Left hindlimb (tissue), 1 donor: Measurements from ENCODE around the gene FAM47E.

ENCODE experiments used
- DNase-seq: peaks from one replicate; pipeline ENCODE4 v3.0.0-alpha.2; 2018

FAM47E gene, protein sequence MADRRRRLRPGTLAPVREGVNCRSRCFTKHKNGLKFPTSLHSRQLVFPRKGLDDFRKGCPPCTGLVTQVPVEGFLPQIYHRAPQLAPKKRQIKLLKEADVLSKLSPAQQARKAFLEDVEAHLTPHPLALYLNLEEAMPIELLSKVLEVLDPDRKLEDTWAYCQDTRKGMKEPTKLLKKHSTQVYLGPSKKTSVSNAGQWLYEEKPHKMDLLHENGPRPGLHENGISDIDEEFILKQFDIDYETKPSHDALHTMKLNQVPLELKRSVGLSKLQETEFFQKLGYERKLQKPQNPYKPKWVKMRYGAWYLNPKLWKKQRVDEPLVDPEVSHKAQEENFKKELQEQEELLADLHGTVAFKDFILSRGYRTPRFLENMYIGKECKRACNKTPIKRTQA

GRCh38 chr4:76251441-76252270 lies at the start of gene FAM47E:
Gene FAM47E (plus strand): TSS chr4:76251721. CDS start chr4:76251747, 26 bp downstream.
- DNase-seq = peak; percentile 73

DNA sequence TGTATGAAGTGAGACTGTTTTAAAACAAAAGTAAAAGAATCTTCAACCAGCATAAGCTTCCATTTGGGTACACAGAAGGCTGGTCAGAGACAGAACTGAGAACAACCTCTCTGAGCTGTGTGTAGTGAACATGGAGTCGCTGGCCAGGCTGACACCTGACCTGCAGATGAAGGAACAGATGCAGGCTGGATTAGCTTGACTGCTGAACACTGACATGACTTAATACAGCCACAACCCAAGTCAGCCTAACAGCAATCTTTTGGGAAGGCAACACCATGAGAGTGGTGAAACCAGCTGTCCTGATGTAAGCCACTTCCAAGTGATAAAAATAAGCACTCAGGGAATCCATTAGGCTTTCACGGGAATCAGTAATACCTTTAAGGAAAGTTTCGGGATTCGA lies 48.0 kb upstream of the FAM47E start:
- no peak for DNase-seq

DNA sequence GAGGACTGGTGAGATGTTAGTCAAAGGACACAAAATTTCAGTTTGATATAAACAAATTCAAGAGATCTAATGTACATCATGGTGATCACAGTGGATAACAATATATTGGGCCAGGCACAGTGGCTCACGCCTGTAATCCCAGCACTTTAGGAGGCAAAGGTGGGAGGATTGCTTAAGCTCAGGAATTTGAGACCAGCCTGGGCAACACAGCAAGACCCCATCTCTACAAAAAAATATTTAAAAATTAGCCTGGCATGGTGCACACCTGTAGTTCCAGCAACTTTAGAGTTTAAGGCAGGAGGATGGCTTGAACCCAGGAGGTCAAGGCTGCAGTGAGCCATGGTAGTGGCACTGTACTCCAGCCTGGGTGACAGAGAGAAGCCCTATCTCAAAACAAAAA lies 46.6 kb upstream of the FAM47E start:
- DNase-seq = no peak

DNA sequence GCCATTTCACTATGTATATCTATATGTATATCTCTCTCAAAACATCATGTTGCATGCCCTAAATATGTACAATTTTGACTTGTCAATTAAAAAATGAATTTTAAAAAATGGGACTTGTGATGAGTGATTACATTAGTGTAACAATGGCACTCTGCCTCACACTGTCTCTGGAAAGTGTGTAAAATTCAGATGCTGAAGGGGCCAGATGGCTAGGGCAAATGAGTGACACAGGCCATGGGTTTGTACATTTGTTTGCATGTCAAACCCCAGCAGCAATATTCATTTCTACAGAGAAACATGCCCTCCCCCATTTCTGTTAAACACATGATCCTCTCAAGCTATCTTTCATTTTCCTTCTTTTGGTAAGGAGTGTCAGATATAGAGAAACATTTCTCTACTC lies 46.0 kb upstream of the FAM47E start:
- DNase-seq = no peak

DNA sequence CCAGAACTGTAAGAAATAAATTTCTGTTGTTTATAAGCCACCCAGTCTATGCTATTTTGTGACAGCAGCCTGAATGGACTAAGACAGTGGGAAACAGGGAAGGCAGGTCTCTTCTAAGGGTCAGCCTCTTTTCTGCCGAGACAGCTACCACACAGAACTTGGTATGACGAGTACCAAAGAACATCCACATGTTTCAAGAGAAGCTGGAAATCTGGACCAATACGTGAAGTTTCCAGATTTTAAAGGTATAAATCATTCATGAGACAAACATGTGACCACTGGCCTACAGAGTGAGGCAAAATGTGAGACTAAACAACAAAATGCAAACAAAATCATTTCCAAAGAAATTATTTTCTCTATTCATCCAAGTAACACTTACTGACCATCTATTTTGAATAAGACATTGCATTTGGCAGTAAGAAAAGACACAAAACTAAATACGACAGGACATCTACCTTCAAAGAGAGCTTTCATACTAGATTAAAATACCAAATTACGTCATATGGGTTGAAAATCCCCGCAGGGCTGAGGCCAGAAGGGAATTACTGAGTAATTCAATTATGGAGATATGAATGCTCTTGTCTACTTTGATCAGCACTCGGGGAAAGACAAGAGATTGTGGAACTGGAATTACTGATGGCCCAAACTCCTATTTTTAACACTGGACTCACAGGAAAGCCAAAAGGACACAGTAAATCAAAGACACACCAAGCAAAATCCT lies 45.1 kb upstream of the FAM47E start:
- DNase-seq = no peak

DNA sequence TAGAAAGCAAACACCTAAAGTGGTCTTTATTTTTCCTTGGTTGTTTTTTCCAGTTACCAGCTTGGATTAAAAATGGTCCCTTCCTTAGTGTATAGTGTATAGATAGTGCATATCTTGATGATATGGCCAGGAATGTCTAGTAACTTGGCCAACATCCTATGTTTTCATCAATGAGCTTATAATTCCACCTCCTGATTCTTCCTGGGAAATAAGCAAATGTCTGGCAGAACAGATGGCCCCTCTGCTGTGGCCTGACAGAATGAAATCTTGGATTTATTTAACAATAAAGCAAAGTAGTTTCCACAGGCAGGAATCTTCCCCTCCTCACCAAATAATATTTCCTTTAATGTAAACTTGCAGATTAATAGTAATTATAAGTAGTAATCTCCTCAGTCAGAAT lies 44.0 kb upstream of the FAM47E start:
- no peak for DNase-seq

DNA sequence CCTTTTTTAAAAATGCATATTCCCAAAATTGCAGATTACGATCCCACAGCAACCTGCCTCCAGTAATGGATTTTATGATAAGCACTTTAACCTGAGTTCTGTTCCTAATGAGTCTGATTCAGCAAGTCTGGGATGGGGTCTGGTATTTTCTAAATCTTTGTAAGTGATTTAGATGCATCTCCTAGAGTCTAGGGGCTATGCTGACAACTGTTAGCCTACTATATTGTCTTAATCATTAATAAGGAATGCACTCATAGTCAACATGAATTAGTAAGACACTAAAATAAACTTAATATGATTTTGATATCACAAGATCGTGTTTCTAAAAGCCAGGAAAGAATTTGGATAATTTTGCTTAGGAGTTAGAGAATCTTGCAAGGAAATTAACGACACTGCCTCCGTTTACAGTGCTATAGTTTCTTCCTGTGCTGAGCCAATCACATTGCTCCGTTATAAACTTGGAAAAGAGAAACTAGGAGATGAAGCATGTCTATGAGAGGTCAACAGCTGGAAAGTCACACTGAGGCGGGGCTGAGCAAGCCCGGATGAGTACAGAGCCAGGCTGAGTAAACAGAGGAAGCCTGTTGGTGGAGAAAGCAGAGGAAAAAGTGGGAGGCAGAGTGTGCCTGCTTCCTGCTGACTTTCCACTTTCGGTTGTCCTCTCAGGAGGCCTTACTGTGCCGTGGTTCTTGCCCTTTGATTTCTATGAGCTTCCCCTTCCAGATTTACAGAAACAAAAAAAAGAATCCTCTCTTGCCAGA lies 43.3 kb upstream of the FAM47E start:
- DNase-seq = peak; percentile 67

DNA sequence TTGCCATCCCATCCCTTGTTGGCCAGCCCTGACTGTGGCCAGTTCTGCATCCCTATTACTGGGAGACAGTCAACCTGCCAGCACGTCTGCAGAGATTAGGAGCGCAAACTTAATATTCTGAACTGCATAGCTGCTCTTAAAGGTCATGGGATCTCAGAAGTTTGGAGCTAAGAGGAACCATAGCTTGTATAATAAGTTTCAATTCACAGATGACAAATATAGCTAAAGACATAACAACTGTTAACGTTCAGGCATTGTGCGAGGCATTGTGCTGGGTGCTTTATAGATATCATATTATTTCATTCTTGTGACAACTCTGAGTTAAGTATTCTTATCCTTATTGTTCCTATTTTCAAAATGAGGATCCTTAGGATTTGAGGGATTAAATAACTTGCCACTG lies 41.6 kb upstream of the FAM47E start:
- no peak for DNase-seq

DNA sequence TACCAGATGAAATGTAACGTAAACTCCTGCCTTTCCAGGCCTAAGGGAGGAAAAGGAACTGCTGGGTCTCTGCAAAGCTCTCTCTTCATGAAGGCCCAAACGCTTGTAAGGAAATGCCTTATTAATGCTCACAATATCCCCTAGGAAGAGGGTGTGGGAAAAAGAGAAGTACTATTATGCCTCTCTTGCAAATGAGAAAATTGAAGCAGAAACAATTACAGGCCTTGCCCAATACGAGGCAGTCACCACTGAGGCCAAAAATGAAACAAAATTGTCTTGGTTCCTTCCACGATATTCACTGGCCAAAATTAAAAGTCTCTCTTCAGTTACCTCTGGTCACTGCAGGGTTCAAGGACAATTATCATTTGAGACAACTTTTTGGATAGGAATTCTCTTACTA lies 41.1 kb upstream of the FAM47E start:
- DNase-seq = no peak

- DNase-seq = no peak
These were observed 39.5 kb upstream of the FAM47E start for GRCh38 chr4:76211769-76212708.

DNA sequence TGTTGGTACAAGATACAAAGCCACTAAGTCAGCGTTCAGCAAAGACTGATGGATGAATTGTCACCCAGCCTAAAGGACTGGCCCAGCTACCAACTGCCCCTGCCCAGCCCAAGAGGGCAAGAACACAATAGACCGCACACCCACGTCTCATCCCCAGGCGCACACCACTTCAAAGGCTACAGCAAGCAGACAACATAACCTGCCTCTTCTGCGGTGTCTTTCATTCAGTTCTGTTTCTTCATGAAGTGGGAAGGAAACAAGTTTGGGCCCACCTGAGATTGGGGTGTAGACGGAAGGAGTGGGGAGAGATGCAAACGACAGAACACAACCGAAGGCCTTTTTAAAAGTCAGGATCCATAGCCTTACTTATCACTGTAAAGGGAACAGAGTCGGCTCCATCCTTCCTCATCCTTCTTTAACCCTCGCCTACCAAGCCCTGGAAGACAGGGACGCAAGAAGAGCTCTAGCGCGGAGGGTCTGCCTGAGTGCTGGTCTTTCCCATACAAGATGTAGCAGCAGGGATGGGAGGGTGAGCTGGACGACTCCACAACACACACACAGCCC lies 38.6 kb upstream of the FAM47E start:
- no peak for DNase-seq

- peak; percentile 90 for DNase-seq
These were observed 37.9 kb upstream of the FAM47E start, which contains the start of gene SCARB2 for GRCh38 chr4:76213415-76214176. Gene SCARB2 (minus strand): TSS chr4:76213824. CDS start chr4:76213543, 281 bp downstream.

DNA sequence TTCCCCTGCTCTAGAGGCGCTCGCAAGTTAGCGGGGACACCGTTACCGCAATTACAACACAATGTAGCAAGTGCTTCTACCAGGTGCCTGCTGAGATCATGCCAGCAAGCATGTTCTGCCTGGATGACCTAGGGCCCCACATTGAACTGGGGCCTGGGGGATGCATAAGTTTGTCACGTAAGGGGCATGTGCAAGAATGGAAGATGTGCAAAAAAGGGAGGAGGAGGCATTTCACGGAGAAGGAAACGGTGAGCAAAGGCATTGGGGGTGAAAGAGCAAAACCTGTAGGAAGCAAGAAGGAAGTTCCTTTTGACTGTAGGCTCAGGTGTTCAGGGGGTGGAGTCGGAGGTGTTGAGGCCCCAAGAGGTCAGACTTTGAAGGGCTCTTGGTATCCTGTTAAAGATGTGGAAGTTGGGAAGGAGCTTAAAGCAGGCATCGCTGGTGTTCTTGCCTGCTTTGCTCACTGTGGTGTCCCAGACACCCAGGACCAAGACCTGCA lies 37.3 kb upstream of the FAM47E start:
- DNase-seq = no peak

DNA sequence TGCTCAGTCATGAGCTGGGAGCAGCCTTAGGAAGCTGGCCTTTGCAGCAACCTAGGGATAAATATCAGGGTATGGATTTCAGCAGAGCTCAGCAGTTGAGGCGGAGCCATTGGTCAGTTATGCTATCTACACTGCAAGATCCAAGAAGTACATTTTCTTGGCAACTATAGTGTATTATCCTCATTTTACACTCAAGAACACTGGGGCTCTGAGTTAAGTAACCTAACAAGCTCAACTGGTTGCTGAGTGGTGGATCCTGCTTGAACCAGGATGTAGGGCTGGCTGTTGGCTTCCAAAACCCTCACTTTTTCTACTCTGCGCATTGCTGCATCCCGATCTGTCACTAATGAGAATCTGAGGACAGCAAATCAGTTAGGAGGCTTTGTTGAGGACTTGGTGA lies 36.4 kb upstream of the FAM47E start:
- DNase-seq = no peak

- DNase-seq = no peak
These were observed 35.0 kb upstream of the FAM47E start for GRCh38 chr4:76216524-76216923.

DNA sequence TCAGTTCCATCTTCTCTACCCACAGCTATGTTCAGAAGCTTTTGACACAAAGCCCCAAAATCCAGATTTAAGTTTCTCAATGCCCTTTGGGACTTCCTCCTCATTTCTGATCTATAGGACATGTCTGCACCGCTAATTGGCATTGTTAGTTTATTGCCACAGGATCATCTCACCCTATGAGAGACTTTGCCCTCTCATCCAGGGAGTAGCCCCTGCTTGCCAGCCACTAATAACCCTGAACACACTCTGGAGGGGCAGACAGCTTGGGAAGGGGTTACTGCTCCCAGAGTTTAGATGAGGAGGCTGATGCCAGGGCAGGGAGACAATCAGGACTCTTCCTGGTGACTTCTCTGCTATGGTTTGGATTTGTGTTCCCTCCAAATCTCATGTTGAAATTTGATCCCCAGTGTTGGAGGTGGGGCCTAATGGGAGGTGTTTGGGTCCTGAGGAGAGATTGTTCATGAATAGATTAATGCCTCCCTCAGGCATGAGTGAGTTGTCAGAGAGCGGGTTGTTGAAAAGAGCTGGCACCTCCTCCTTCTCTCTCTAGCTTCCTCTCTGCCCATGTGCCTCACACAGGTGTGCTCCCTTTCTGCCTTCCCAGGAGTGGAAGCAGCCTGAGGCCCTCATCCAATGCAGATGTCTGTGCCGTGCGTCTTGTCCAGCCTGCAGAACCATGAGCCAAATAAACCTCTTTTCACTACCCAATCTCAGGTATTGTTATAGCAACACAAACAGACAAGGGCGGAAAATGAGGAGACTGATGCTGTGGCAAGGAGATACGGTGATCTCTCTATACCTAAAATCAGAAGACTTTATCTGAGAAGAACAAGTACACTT lies 34.3 kb upstream of the FAM47E start:
- no peak for DNase-seq

GRCh38 chr4:76219299-76220055 lies 32.0 kb upstream of the FAM47E start:
- no peak for DNase-seq

DNA sequence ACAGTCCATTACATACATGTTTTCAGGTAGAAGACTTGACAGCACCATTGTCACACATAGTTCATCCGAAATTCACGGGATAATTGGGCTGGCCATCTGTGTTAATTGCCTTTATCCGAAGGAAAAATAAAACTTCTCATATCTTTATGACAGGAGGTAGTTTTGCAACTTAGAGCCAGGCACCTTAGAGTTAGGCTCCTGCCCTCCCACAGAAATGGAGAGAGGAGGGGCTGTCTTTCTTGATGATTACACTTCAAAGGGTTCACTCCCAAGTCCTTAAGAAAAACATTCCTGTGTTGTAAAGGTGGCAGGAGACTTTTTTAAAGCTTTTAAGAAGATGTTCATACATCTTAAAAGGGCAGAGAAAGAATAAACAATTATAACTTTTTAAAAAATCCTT lies 27.4 kb upstream of the FAM47E start:
- DNase-seq = no peak
